IMR-90 (cell line): ENCODE results near the gene TMEM129. TPM values are rescaled to one million over a fixed set of nuclear protein-coding genes. Genes with fewer than 3 reads are reported as not detected.
"Not testable (repeated sequence)": the region's sequence is repeated elsewhere in the genome, so short reads cannot be mapped to it uniquely, and the experiment has no call there.

Experiments used
- ATAC-seq: fragments of 200-7000 bp; cut with Tn5 transposase; 2 replicates; pipeline ENCODE4 v1.9.1; 2020; ENCODE audit warnings: low read depth, mild to moderate bottlenecking, moderate library complexity
- BruUV-seq: library from RNA; stranded (reverse); fragments of 400-500 nt; replicated peaks from 2 replicates; lab custom pipeline; 2021; lab: Mats Ljungman, UMichigan
- CTCF ChIA-PET: fragments of 300-600 bp; formaldehyde crosslinking; extraction: SDS; loops from one replicate; lab custom pipeline; 2021; ENCODE audit warnings: antibody characterized with exemption; lab: Yijun Ruan, JAX
- POLR2A ChIA-PET: fragments of 300-600 bp; sonication (Branson Sonifier 250); formaldehyde crosslinking; loops from one replicate; lab custom pipeline; 2022; ENCODE audit warnings: antibody characterized with exemption; ENCODE audit not compliant: unreplicated experiment; lab: Charles Lee
- DNase-seq: peaks from one replicate; pipeline ENCODE4 v3.0.0; 2013
- H2AFZ ChIP-seq: replicated peaks from 2 replicates; pipeline ENCODE3; 2013; ENCODE audit warnings: low read length, mild to moderate bottlenecking; ENCODE audit not compliant: poor library complexity
- H2AK5ac ChIP-seq: 2 replicates; pipeline ENCODE4 v1.6.1; 2013; ENCODE audit warnings: low read depth, low read length, inconsistent platforms
- H2AK9ac ChIP-seq: replicated peaks from 2 replicates; pipeline ENCODE3; 2013; ENCODE audit warnings: mild to moderate bottlenecking, low read depth, low read length, moderate library complexity; ENCODE audit not compliant: poor library complexity
- H2BK120ac ChIP-seq: 2 replicates; pipeline ENCODE4 v1.6.1; 2013; ENCODE audit warnings: low read depth, low read length, inconsistent platforms
- H2BK15ac ChIP-seq: 3 replicates; pipeline ENCODE4 v1.6.1; 2013; ENCODE audit warnings: low read depth, low read length, inconsistent platforms
- H2BK20ac ChIP-seq: 2 replicates; pipeline ENCODE4 v1.6.1; 2013; ENCODE audit warnings: low read depth, mild to moderate bottlenecking, inconsistent platforms, low read length, moderate library complexity
- H2BK5ac ChIP-seq: 2 replicates; pipeline ENCODE4 v1.6.1; 2013; ENCODE audit warnings: mild to moderate bottlenecking, low read depth, low read length, inconsistent platforms; ENCODE audit not compliant: poor library complexity, severe bottlenecking
- H3K14ac ChIP-seq: replicated peaks from 2 replicates; pipeline ENCODE4 v1.6.1; 2013; ENCODE audit warnings: low read depth, low read length, inconsistent platforms
- H3K18ac ChIP-seq: 2 replicates; pipeline ENCODE4 v1.6.1; 2013; ENCODE audit warnings: low read depth, low read length, control low read depth
- H3K23ac ChIP-seq: 2 replicates; pipeline ENCODE4 v1.6.1; 2013; ENCODE audit warnings: low read depth, low read length, inconsistent platforms
- H3K27ac ChIP-seq: 2 replicates; pipeline ENCODE4 v1.5.1; 2013; ENCODE audit warnings: mild to moderate bottlenecking, control low read depth, low read length; ENCODE audit not compliant: insufficient read depth
- H3K27me3 ChIP-seq: 2 replicates; pipeline ENCODE4 v1.6.1; 2013; ENCODE audit warnings: low read length; ENCODE audit not compliant: control insufficient read depth, insufficient read depth
- H3K36me3 ChIP-seq: 2 replicates; pipeline ENCODE4 v1.6.1; 2013; ENCODE audit warnings: low read length, mixed read lengths; ENCODE audit not compliant: control insufficient read depth, insufficient read depth
- H3K4ac ChIP-seq: 2 replicates; pipeline ENCODE4 v1.6.1; 2013; ENCODE audit warnings: low read depth, low read length, inconsistent platforms
- H3K4me1 ChIP-seq: 2 replicates; pipeline ENCODE4 v1.6.1; 2013; ENCODE audit warnings: low read length, mixed read lengths; ENCODE audit not compliant: control insufficient read depth, insufficient read depth
- H3K4me2 ChIP-seq: 2 replicates; pipeline ENCODE4 v1.6.1; 2013; ENCODE audit warnings: low read depth, mild to moderate bottlenecking, control low read depth, low read length, moderate library complexity
- H3K4me3 ChIP-seq: 2 replicates; pipeline ENCODE4 v1.5.1; 2013; ENCODE audit warnings: low read depth, mild to moderate bottlenecking, control low read depth, low read length, moderate library complexity; ENCODE audit not compliant: insufficient read depth
- H3K56ac ChIP-seq: 2 replicates; pipeline ENCODE4 v1.6.1; 2013; ENCODE audit warnings: low read length, inconsistent platforms; ENCODE audit not compliant: insufficient read depth; ENCODE audit errors: extremely low read depth
- H3K79me1 ChIP-seq, 2 experiments: 2 replicates each; pipeline ENCODE4 v1.6.1; 2013; ENCODE audit warnings: low read length in 2 of 2, inconsistent platforms in 1 of 2, low read depth in 1 of 2
- H3K9ac ChIP-seq: 2 replicates; pipeline ENCODE4 v1.6.1; 2013; ENCODE audit warnings: low read depth, low read length, control low read depth
- H3K9me1 ChIP-seq: 2 replicates; pipeline ENCODE4 v1.6.1; 2013; ENCODE audit warnings: low read length, inconsistent platforms; ENCODE audit not compliant: insufficient read depth
- H3K9me3 ChIP-seq: 2 replicates; pipeline ENCODE4 v1.6.1; 2013; ENCODE audit warnings: low read length; ENCODE audit not compliant: control insufficient read depth, insufficient read depth
- H4K20me1 ChIP-seq: 2 replicates; pipeline ENCODE4 v1.6.1; 2013; ENCODE audit warnings: low read length, inconsistent platforms; ENCODE audit not compliant: insufficient read depth
- H4K5ac ChIP-seq: 2 replicates; pipeline ENCODE4 v1.6.1; 2013; ENCODE audit warnings: mild to moderate bottlenecking, low read depth, low read length, control low read depth
- H4K8ac ChIP-seq, 2 experiments: 2 replicates each; pipeline ENCODE4 v1.6.1; 2013; ENCODE audit warnings: low read depth in 2 of 2, low read length in 2 of 2, control low read depth in 1 of 2, inconsistent platforms in 1 of 2
- H4K91ac ChIP-seq: 2 replicates; pipeline ENCODE4 v1.6.1; 2013; ENCODE audit warnings: low read depth, low read length, inconsistent platforms; ENCODE audit not compliant: insufficient read depth
- WGBS, 2 experiments: methylation state at CpG; one replicate each; pipeline versions ENCODE4 v1.1.5 to v1.1.7; 2013; ENCODE audit warnings: missing lambda C conversion rate in 2 of 2; ENCODE audit not compliant: insufficient read length in 1 of 2; ENCODE audit errors: extremely low coverage in 2 of 2; 5-methylcytosine and 5-hydroxymethylcytosine counted together
- dilution Hi-C: fragments of 300-500 bp; cut with HindIII; formaldehyde crosslinking; loops from one replicate; pipeline ENCODE4 v1.14.3; 2018; ENCODE audit warnings: low sequenced_read_pairs; ENCODE audit not compliant: unreplicated experiment
- in situ Hi-C: fragments of 300-500 bp; cut with MboI; formaldehyde crosslinking; loops from 3 replicates; pipeline ENCODE4 v1.14.3; 2019; ENCODE audit warnings: low sequenced_read_pairs, inconsistent platforms, mixed read lengths
- intact Hi-C: fragments of 100-400 bp; cut with micrococcal nuclease; formaldehyde crosslinking; loops from 2 replicates; pipeline ENCODE4 v1.10.0; 2022
- polyA plus RNA-seq, 3 experiments: library from polyadenylated mRNA; depleted of rRNA; stranded (reverse); fragments of >200 nt; gene quantifications; 2 replicates each; pipeline ENCODE4 v1.2.3, GENCODE V29; 2012; ENCODE audit warnings: low replicate concordance in 1 of 3
- total RNA-seq: library from RNA; depleted of rRNA; stranded (reverse); fragments of >200 nt; gene quantifications from 2 replicates; pipeline ENCODE4 v1.2.3, GENCODE V29; 2012

TMEM129 gene
- total and polyA plus RNA-seq, 2 of the 4 experiments (the other 2 are of a cell fraction): 6.6 to 26.6 TPM

GRCh38 chr4:1701671-1702070, 19.5 kb downstream of the TMEM129 start:
- H4K91ac ChIP-seq, H3K4me2 ChIP-seq, H3K23ac ChIP-seq, H3K4me1 ChIP-seq, H3K4ac ChIP-seq, H3K56ac ChIP-seq, ATAC-seq, intact Hi-C loops, H3K27me3 ChIP-seq, H3K9ac ChIP-seq, in situ Hi-C loops, H4K8ac ChIP-seq, H2AK9ac ChIP-seq, DNase-seq, H4K5ac ChIP-seq, H3K9me3 ChIP-seq, H3K9me1 ChIP-seq, H3K27ac ChIP-seq, H3K14ac ChIP-seq, H2BK20ac ChIP-seq, H2BK15ac ChIP-seq, H2BK120ac ChIP-seq, POLR2A ChIA-PET, H2AK5ac ChIP-seq, H2BK5ac ChIP-seq, BruUV-seq, H3K4me3 ChIP-seq, H2AFZ ChIP-seq, dilution Hi-C loops, H3K18ac ChIP-seq: not testable (repeated sequence)
- CTCF ChIA-PET: interaction anchor here (3.9 kb wide), 1 partner anchor 9 kb away, joined by 22 read pairs; no protein-coding TSS in a partner anchor
- Histone ChIP-seq H4K20me1 (peaks cover 62% of the 10 kb centered on the region), H3K36me3 (peaks cover 46% of the 10 kb centered on the region), H3K79me1 (peaks cover 34 to 71% of the 10 kb centered on the region in 2 experiments)
- WGBS, 2 experiments: 100% methylated on average over 7 of the region's 8 CpGs; no CpG with 5 or more reads in 1 of the 2 experiments
